ENCODE results near the gene BDH1. TPM values are rescaled to one million over a fixed set of nuclear protein-coding genes. Genes with fewer than 3 reads are reported as not detected.
A peak's percentile ranks its signal among the peaks of the same experiment; 100 is the strongest.

Gene BDH1
- polyA plus RNA-seq, 1 experiment: 6.5 TPM

DNA sequence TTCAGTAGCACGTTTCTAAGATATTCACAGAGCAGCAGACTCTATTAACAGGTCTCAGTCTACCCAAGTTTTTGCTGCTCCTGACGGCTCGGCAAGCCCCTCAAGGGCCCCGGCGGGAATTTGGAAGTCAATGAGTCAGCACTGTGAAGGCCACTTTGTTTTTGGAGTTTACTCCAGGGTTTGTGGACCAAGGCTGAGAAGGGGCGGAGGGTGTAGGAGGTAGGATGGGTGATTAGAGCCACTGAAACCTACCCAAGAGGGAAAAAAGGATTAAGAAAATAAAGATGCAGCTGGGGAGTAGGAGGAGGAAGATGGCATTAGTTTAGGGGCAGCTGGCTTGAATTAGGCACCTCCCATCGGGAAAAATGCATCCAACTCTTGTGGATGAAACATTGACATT lies 87.6 kb downstream of the BDH1 start:
- no peak overlapping the region for H3K4me3 ChIP-seq (ENCODE audit: low read depth, low read length)
- ChIA-PET CTCF (interaction anchor here (1.7 kb wide), 1 partner anchor 212 kb away, joined by 6 read pairs; no protein-coding TSS in a partner anchor), POLR2A (interaction anchor here (0.6 to 1.1 kb wide), 2 partner anchors 34 to 160 kb away, joined by 5 to 7 read pairs; no protein-coding TSS in a partner anchor)
- no peaks in the 10 kb centered on the region for H3K27me3 ChIP-seq (ENCODE audit: control insufficient read depth, insufficient read depth, low read length)
- no peaks in the 10 kb centered on the region for H3K36me3 ChIP-seq (ENCODE audit: control insufficient read depth, insufficient read depth, low read length)
- TF ChIP-seq, protein P1, sequence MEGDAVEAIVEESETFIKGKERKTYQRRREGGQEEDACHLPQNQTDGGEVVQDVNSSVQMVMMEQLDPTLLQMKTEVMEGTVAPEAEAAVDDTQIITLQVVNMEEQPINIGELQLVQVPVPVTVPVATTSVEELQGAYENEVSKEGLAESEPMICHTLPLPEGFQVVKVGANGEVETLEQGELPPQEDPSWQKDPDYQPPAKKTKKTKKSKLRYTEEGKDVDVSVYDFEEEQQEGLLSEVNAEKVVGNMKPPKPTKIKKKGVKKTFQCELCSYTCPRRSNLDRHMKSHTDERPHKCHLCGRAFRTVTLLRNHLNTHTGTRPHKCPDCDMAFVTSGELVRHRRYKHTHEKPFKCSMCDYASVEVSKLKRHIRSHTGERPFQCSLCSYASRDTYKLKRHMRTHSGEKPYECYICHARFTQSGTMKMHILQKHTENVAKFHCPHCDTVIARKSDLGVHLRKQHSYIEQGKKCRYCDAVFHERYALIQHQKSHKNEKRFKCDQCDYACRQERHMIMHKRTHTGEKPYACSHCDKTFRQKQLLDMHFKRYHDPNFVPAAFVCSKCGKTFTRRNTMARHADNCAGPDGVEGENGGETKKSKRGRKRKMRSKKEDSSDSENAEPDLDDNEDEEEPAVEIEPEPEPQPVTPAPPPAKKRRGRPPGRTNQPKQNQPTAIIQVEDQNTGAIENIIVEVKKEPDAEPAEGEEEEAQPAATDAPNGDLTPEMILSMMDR (IDR thresholded peaks at IDR 0.05; ENCODE audit: insufficient read depth, low read depth, low read length): no peak
- DNase-seq (ENCODE audit: low read depth): no peak

DNA sequence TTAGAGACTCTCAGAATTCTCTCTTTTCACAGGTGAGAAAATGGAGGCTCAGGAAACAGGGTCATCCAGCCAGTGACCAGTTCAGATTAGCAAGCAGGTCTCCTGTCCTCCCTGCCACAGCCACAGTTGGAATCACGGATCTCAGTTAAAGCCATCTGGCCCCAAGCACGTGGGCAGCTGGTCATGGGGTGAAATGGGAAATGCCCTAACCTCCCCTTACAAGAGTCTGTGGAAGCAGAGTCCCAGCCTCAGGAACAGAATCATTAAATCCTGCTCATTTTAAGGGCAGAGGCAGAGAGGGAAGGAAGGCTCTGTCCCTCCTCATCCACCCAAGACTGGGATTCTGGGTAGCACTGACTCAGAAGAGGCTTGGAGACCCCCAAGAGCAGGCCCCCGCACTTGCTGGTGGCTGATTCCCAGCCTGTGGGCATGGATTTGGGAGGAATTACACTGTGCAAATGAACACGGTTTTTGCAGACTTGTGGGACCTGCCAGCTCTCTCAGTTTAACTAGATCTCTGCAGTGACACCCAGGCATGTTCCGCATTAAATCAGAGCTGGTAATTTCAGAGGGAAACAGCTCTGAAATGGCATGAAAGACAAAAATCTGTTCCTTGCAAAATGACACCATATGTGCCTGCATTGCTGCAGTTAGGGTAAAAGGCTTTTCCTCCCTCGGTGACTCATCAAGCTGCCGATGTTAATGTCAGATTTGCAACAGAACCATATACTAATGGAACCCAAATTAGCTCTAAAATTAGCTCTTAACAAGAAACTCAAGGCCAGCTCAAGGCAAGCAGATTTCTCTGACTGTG lies 89.0 kb downstream of the BDH1 start:
- Histone ChIP-seq H3K4me3 (ENCODE audit: low read depth, low read length) (no peak overlapping the region), H3K36me3 (ENCODE audit: control insufficient read depth, insufficient read depth, low read length) (no peaks in the 10 kb centered on the region), H3K27me3 (ENCODE audit: control insufficient read depth, insufficient read depth, low read length) (no peaks in the 10 kb centered on the region)
- ChIA-PET POLR2A (interaction anchor here (0.6 to 0.9 kb wide), 3 partner anchors 134 to 250 kb away, joined by 3 to 4 read pairs (median 4); no protein-coding TSS in a partner anchor), CTCF (interaction anchor here (0.9 to 1.7 kb wide), 6 partner anchors 43 to 210 kb away, joined by 3 to 6 read pairs (median 3); no protein-coding TSS in a partner anchor)
- TF ChIP-seq, protein P1 (IDR thresholded peaks at IDR 0.05; ENCODE audit: insufficient read depth, low read depth, low read length): no peak
- DNase-seq (ENCODE audit: low read depth): peak; percentile 78

DNA sequence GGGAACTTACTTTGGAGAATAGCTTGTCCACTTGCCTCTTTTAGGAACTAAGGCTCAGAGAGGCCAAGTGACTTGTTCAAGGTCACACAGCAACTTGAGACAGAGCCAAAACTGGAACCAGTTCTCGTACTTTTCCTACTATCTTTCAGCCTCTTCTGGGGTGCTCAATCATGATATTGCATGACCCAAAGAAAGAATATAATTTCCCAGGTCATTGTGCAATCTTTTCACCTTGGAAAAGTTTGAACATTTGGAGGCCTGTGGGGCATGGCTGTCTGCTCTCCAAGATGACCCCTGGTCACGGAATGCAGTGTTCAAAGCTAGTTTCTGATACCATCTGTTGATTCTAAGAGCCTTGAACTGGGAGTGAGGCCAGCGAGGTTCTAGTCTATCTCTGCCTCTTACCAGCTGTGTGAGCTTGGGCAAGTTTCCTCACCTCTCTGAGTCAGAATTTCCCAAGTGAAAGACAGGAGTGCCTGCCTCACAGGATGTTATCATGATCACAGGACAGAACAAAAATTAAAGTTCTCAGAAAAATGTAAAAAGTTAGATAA lies 89.7 kb downstream of the BDH1 start:
- no peaks in the 10 kb centered on the region for H3K27me3 ChIP-seq (ENCODE audit: control insufficient read depth, insufficient read depth, low read length)
- H3K36me3 ChIP-seq (ENCODE audit: control insufficient read depth, insufficient read depth, low read length): no peaks in the 10 kb centered on the region
- DNase-seq (ENCODE audit: low read depth): no peak
- TF ChIP-seq, protein P1 (IDR thresholded peaks at IDR 0.05; ENCODE audit: insufficient read depth, low read depth, low read length): no peak
- ChIA-PET POLR2A (no interaction called here), CTCF (interaction anchor here (1.1 kb wide), 2 partner anchors 44 to 47 kb away, joined by 3 read pairs; no protein-coding TSS in a partner anchor)
- H3K4me3 ChIP-seq (ENCODE audit: low read depth, low read length): no peak overlapping the region

DNA sequence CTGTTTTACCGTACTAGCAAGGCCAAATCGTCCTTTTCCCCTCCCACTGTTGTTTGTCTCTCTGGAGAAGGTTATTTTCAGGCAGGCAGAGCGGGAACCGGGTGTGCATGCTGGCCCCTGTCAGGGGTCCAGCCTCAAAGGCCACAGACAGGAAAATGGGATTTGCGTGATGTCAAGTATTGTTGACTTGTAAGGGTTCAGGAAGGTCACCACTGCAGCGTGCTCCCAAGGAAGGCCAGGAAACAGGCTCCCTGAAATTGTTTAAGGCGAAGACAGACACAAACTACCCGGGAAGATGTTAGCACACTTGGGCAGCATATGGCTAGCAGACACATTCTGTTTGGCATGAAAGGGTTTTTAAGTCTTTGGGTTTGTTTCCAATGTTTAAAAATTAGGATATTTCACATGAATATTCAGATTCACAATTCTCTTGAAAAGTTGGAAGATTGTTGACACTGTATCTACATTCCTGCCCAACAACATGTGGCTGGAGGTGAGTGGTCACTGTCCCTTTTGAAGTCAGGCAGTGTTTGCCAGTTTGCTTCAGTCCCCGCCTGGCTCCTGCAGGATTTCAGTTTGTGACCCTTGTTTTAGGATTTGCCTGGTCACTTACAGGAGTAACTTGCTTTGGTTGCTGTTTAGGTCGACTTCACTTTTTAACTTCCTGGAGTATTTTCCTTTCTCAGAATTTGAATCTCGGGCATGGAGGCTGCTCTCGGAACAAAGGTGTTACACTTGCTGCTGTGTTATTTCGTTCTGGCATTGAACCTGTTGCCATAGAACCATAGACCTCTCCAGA lies 90.4 kb downstream of the BDH1 start:
- Histone ChIP-seq H3K4me3 (ENCODE audit: low read depth, low read length) (no peak overlapping the region), H3K36me3 (ENCODE audit: control insufficient read depth, insufficient read depth, low read length) (no peaks in the 10 kb centered on the region), H3K27me3 (ENCODE audit: control insufficient read depth, insufficient read depth, low read length) (no peaks in the 10 kb centered on the region)
- POLR2A ChIA-PET: no interaction called here
- TF ChIP-seq, protein P1 (IDR thresholded peaks at IDR 0.05; ENCODE audit: insufficient read depth, low read depth, low read length): no peak
- CTCF ChIA-PET: interaction anchor here (1.1 kb wide), 1 partner anchor 44 kb away, joined by 3 read pairs; no protein-coding TSS in a partner anchor
- DNase-seq (ENCODE audit: low read depth): no peak
